ENCODE data around the gene KRT10. TPM values are rescaled to one million over a fixed set of nuclear protein-coding genes. Genes with fewer than 3 reads are reported as not detected.

Gene KRT10
- total RNA-seq, 4 donors from 2014 or later, result 8.0 to 13.4 (median 11.3) TPM

DNA sequence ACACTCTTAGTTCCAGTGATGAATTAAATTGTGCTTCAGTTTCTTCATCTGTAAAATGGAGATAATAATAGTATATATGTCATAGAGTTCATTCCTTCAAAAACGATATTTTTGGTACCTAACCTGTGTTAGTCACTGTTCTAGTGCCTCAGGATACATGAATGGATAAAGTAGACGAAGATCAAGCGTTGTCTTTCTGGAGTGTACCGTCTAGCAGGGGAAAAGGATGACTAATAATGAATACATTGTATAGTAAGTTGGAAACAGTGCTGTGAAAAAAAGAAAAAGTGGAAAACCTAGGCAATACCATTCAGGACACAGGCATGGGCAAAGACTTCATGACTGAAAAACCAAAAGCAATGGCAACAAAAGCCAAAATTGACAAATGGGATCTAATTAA, 8.6 kb downstream of the KRT10 start:
- H3K4me1 ChIP-seq, result peaks cover 0 to 11% (median 6%) of the 10 kb centered on the region in 4 donors
- no peak for DNase-seq (ENCODE audit: low spot score in 2 of 2)

DNA sequence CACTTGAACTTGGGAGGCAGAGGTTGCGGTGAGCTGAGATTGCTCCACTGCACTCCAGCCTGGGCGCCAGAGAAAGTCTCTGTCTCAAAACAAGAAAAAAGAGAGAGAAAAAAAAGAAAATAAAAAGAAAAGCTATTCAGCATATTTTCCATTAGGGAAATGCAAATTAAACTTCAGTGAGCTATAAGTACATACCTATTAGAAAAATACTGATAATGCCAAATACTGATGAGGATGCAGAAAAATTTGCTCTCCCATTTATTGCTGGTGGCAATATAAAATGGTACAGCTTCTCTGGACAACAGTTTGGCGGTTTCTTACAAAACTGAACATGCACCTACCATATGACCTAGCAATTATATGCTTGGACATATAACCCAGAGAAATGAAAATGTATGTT, 9.8 kb downstream of the KRT10 start:
- Histone ChIP-seq H3K27me3 (peaks cover 0 to 31% of the 10 kb centered on the region in 2 donors), H3K9me3 (no peaks in the 10 kb centered on the region), H3K36me3 (peaks cover 0 to 12% (median 0%) of the 10 kb centered on the region in 3 donors), H3K27ac (no peak overlapping the region), H3K4me3 (no peak overlapping the region), H3K4me1 (peaks cover 0 to 5% (median 0%) of the 10 kb centered on the region in 4 donors)
- TF ChIP-seq EP300 (IDR thresholded peaks at IDR 0.05), result no peak
- TF ChIP-seq, protein P1, sequence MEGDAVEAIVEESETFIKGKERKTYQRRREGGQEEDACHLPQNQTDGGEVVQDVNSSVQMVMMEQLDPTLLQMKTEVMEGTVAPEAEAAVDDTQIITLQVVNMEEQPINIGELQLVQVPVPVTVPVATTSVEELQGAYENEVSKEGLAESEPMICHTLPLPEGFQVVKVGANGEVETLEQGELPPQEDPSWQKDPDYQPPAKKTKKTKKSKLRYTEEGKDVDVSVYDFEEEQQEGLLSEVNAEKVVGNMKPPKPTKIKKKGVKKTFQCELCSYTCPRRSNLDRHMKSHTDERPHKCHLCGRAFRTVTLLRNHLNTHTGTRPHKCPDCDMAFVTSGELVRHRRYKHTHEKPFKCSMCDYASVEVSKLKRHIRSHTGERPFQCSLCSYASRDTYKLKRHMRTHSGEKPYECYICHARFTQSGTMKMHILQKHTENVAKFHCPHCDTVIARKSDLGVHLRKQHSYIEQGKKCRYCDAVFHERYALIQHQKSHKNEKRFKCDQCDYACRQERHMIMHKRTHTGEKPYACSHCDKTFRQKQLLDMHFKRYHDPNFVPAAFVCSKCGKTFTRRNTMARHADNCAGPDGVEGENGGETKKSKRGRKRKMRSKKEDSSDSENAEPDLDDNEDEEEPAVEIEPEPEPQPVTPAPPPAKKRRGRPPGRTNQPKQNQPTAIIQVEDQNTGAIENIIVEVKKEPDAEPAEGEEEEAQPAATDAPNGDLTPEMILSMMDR (IDR thresholded peaks at IDR 0.05), result no peak
- DNase-seq (ENCODE audit: low spot score in 2 of 2), result no peak
- 86 to 88% methylated on average over 3 of the region's 3 CpGs for WGBS, 2 donors

More for the DNA sequence above, 8.6 kb downstream of the KRT10 start:
- no peak overlapping the region for H3K27ac ChIP-seq
- no peaks in the 10 kb centered on the region for H3K9me3 ChIP-seq
- 60 to 66% methylated on average over 4 of the region's 4 CpGs for WGBS, 2 donors
- peaks cover 0 to 20% of the 10 kb centered on the region in 2 donors for H3K27me3 ChIP-seq
- no peak for TF ChIP-seq POLR2A (IDR thresholded peaks at IDR 0.05)
- H3K36me3 ChIP-seq, result peaks cover 0 to 12% (median 0%) of the 10 kb centered on the region in 3 donors
- no peak overlapping the region for H3K4me3 ChIP-seq

GRCh38 chr17:40810494-40810893, 11.9 kb downstream of the KRT10 start:
- Histone ChIP-seq H3K9me3 (no peaks in the 10 kb centered on the region), H3K36me3 (no peaks in the 10 kb centered on the region), H3K27ac (no peak overlapping the region), H3K27me3 (peaks cover 0 to 43% of the 10 kb centered on the region in 2 donors), H3K4me1 (no peaks in the 10 kb centered on the region), H3K4me3 (no peak overlapping the region)
- no peak for TF ChIP-seq EP300 (IDR thresholded peaks at IDR 0.05)
- no peak for TF ChIP-seq POLR2A (IDR thresholded peaks at IDR 0.05)
- TF ChIP-seq, protein P1 (IDR thresholded peaks at IDR 0.05), result no peak
- no peak for DNase-seq (ENCODE audit: low spot score in 2 of 2)
- WGBS, 2 donors, result 56 to 68% methylated on average over 6 of the region's 6 CpGs

GRCh38 chr17:40809721-40810421, 12.5 kb downstream of the KRT10 start:
- no peaks in the 10 kb centered on the region for H3K4me1 ChIP-seq
- 24 to 33% methylated on average over 2 of the region's 2 CpGs for WGBS, 2 donors
- TF ChIP-seq POLR2A (IDR thresholded peaks at IDR 0.05) (no peak), EP300 (IDR thresholded peaks at IDR 0.05) (no peak)
- TF ChIP-seq, protein P1 (IDR thresholded peaks at IDR 0.05), result no peak
- no peaks in the 10 kb centered on the region for H3K36me3 ChIP-seq
- H3K9me3 ChIP-seq, result no peaks in the 10 kb centered on the region
- H3K4me3 ChIP-seq, result no peak overlapping the region
- H3K27ac ChIP-seq, result no peak overlapping the region
- no peak for DNase-seq (ENCODE audit: low spot score in 2 of 2)
- peaks cover 0 to 49% of the 10 kb centered on the region in 2 donors for H3K27me3 ChIP-seq

DNA sequence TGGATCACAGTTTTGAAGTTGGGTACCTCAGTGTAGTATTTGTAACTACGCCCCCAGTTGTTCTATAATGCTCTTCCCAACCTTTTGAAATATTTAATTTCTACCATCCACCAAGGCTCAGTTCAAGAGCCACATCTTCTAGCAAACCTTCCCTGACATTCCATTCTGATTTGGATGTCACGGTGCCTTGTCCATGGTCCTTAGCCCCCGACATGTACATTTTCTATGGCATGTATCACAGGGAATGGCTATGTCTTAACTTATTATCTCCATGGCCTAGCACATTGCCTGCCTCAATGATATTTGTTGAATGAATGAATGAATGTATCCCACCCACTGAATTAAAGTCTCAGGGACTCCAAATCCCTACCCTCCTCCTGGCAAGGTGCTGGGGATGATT, 16.3 kb downstream of the KRT10 start:
- H3K27ac ChIP-seq, result no peak overlapping the region
- no peak for DNase-seq (ENCODE audit: low spot score in 2 of 2)
- peaks cover 0 to 6% (median 0%) of the 10 kb centered on the region in 4 donors for H3K4me1 ChIP-seq
- H3K36me3 ChIP-seq, result no peaks in the 10 kb centered on the region
- 67 to 73% methylated on average over 3 of the region's 3 CpGs for WGBS, 2 donors
- no peaks in the 10 kb centered on the region for H3K9me3 ChIP-seq
- TF ChIP-seq EP300 (IDR thresholded peaks at IDR 0.05) (no peak), POLR2A (IDR thresholded peaks at IDR 0.05) (no peak)
- TF ChIP-seq, protein P1 (IDR thresholded peaks at IDR 0.05), result no peak
- no peak overlapping the region for H3K4me3 ChIP-seq
- peaks cover 0 to 70% of the 10 kb centered on the region in 2 donors for H3K27me3 ChIP-seq
